ENCODE measurements around the gene NUP93.
A peak's percentile ranks its signal among the peaks of the same experiment; 100 is the strongest.

NUP93 gene

DNA sequence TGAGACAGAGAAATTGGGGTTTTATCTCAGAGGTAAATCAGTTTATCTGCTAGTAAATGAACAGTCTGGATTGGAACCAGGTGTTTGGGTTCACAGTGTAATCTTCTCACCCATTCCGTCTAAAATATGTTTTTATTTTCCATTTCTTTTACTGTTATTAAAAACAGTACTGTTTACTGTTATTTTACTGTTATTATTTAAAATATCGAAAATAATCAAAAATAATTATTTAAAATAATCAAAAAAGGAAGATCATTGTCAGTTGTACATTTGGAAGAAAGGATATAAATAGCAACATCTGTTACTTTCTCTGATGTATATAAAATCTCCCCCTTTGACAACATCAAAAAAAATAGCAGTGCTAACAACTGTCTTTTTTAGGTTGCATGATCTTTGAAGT, 11.5 kb downstream of the NUP93 start:
- no peak overlapping the region for H3K4me3 ChIP-seq (ENCODE audit: low read length in 2 of 2)
- no peaks in the 10 kb centered on the region for H3K9me3 ChIP-seq (ENCODE audit: control insufficient read depth in 2 of 2, low read length in 2 of 2)
- no peak overlapping the region for H3K27ac ChIP-seq (ENCODE audit: low read depth in 2 of 2, low read length in 2 of 2)
- H3K27me3 ChIP-seq (ENCODE audit: control insufficient read depth in 2 of 2, insufficient read depth in 2 of 2, low read length in 2 of 2) = no peaks in the 10 kb centered on the region
- H3K36me3 ChIP-seq (ENCODE audit: control insufficient read depth in 2 of 2, insufficient read depth in 2 of 2, low read length in 2 of 2) = no peaks in the 10 kb centered on the region
- no peaks in the 10 kb centered on the region for H3K4me1 ChIP-seq (ENCODE audit: control insufficient read depth in 2 of 2, insufficient read depth in 2 of 2, low read length in 2 of 2)
- H3K9ac ChIP-seq (ENCODE audit: low read depth in 1 of 2, low read length in 2 of 2) = no peak overlapping the region

DNA sequence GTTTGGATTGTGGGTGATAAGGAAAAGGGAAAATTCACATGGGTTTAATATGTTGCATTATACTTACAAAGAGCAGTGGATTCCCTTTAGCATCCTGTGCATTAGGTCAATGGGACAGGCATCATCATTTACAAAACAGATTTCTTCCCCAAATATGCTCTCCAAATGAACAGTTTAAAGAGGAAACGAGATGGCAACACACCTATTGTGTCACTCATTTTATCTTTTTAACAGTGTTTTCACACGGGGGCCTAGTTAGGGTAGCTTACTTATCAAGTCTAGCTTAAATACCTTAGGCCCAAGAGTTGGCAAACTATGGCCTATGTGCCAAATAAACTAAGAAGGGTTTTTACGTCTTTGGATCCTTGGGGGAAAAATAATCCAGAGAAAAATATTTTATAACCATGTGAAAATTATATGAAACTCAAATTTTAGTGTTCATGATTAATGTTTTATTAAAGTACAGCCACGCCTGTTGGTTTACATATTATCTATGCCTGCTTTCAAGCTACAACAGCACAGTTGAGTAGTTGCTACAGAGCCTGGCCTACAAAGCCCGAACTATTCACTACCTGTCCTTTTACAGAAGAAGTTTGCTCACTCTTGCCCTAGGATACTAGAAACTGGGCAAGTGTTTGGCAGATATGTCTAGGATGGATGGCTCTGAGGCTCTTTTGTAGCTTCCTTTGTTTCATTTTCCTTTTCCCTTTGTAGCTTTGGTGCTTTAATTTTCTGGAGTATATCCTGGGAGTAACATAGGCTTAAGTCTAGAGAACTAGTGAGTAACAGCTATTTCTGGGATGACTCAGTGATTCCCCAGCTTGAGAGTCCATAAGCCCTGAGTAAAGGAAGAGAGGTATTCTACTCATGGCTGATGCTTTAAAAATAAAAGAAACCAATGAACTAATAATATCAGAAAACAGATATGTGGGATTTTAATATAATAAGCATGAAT, 12.4 kb downstream of the NUP93 start:
- Histone ChIP-seq H3K27me3 (ENCODE audit: control insufficient read depth in 2 of 2, insufficient read depth in 2 of 2, low read length in 2 of 2) (no peaks in the 10 kb centered on the region), H3K36me3 (ENCODE audit: control insufficient read depth in 2 of 2, insufficient read depth in 2 of 2, low read length in 2 of 2) (no peaks in the 10 kb centered on the region), H3K9me3 (ENCODE audit: control insufficient read depth in 2 of 2, low read length in 2 of 2) (no peaks in the 10 kb centered on the region), H3K27ac (ENCODE audit: low read depth in 2 of 2, low read length in 2 of 2) (peak overlapping the region in 1 of 2 donors; percentile 38), H3K4me3 (ENCODE audit: low read length in 2 of 2) (peak overlapping the region in 1 of 2 donors; percentile 7), H3K4me1 (ENCODE audit: control insufficient read depth in 2 of 2, insufficient read depth in 2 of 2, low read length in 2 of 2) (no peaks in the 10 kb centered on the region), H3K9ac (ENCODE audit: low read depth in 1 of 2, low read length in 2 of 2) (no peak overlapping the region)

DNA sequence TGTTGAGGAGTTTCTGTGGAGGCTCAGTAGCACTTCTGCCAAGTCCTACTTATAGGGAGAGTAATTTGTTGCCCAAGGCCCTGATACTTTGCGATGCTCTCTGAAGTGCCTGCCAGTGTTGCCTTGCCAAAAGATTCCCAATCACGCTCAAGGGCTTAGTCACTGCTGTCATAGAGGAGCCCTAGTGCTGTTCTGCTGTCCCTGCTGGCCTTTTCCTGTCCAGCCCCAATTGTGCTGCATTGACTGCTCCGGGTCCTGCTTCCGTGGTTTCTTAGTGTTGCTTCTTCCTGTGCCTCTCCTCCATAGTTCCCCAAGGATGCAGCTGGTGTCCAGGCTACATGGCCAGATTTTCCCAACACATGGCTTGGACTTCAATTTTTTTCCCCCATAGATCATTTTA, 13.9 kb downstream of the NUP93 start:
- H3K4me1 ChIP-seq (ENCODE audit: control insufficient read depth in 2 of 2, insufficient read depth in 2 of 2, low read length in 2 of 2) = no peaks in the 10 kb centered on the region
- H3K9me3 ChIP-seq (ENCODE audit: control insufficient read depth in 2 of 2, low read length in 2 of 2) = no peaks in the 10 kb centered on the region
- no peaks in the 10 kb centered on the region for H3K27me3 ChIP-seq (ENCODE audit: control insufficient read depth in 2 of 2, insufficient read depth in 2 of 2, low read length in 2 of 2)
- H3K27ac ChIP-seq (ENCODE audit: low read depth in 2 of 2, low read length in 2 of 2) = no peak overlapping the region
- H3K4me3 ChIP-seq (ENCODE audit: low read length in 2 of 2) = no peak overlapping the region
- no peak overlapping the region for H3K9ac ChIP-seq (ENCODE audit: low read depth in 1 of 2, low read length in 2 of 2)
- peaks cover 0 to 3% of the 10 kb centered on the region in 2 donors for H3K36me3 ChIP-seq (ENCODE audit: control insufficient read depth in 2 of 2, insufficient read depth in 2 of 2, low read length in 2 of 2)

DNA sequence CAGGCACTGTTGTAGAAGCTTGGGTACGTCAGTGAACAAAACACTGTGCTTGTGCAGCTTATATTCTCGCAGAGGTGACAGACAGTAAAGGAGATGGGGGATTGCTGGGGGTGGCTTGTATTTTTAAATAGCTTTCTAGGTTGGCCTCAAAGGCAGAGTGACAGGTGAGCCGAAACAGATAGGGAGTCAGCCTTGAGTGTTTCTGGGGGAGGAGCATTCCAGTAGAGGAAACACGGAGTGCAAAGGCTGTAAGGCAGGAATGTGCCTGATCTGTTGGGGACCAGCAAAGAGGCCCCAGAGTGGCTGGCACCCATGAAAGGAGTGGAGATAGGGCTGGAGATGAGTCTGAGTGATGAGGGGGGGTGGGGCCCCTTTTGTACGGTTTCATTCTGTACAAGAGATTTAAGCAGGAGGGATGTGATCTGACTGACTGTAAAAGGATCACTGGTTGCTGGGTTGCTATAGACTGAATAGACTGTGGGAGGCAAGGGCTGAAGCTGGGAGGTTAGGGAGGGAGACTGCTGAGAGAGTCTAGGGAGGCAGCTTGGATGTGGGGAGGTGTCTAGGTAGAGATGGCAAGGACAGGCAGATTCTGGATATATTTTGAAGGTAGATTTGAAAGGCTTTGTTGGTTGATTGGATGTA, 15.2 kb downstream of the NUP93 start:
- Histone ChIP-seq H3K27me3 (ENCODE audit: control insufficient read depth in 2 of 2, insufficient read depth in 2 of 2, low read length in 2 of 2) (no peaks in the 10 kb centered on the region), H3K9ac (ENCODE audit: low read depth in 1 of 2, low read length in 2 of 2) (no peak overlapping the region), H3K27ac (ENCODE audit: low read depth in 2 of 2, low read length in 2 of 2) (no peak overlapping the region), H3K4me1 (ENCODE audit: control insufficient read depth in 2 of 2, insufficient read depth in 2 of 2, low read length in 2 of 2) (no peaks in the 10 kb centered on the region), H3K4me3 (ENCODE audit: low read length in 2 of 2) (no peak overlapping the region), H3K9me3 (ENCODE audit: control insufficient read depth in 2 of 2, low read length in 2 of 2) (no peaks in the 10 kb centered on the region), H3K36me3 (ENCODE audit: control insufficient read depth in 2 of 2, insufficient read depth in 2 of 2, low read length in 2 of 2) (peaks cover 0 to 5% of the 10 kb centered on the region in 2 donors)

DNA sequence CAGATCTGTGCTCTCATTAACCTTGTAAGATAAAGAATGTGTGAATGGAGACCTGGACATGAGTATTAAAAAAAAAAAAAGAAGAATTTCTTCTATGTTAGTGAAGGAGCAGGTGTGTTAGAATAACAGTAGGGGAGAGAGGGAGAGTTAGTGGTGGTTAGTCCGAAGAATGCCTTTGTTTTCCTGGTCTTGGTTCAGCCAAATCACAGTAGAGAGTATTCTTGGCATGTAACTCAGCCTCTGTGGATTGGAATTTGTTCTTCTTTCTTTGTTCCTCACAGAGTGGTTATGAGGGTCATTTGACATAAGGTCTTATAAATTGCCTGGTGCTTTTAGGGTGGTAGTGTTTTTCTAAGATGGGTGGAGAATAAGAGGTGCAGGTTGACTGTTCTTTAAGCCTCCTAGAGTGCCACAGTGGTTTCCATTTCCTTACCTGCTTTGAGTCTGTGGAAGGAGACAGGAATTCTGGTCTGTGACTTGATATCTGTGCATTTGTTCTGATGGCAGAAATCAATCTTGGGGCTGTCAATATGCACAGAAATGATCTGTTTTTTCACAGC, 17.6 kb downstream of the NUP93 start:
- H3K36me3 ChIP-seq (ENCODE audit: control insufficient read depth in 2 of 2, insufficient read depth in 2 of 2, low read length in 2 of 2) = peaks cover 0 to 5% of the 10 kb centered on the region in 2 donors
- no peaks in the 10 kb centered on the region for H3K9me3 ChIP-seq (ENCODE audit: control insufficient read depth in 2 of 2, low read length in 2 of 2)
- H3K4me1 ChIP-seq (ENCODE audit: control insufficient read depth in 2 of 2, insufficient read depth in 2 of 2, low read length in 2 of 2) = peaks cover 0 to 4% of the 10 kb centered on the region in 2 donors
- H3K9ac ChIP-seq (ENCODE audit: low read depth in 1 of 2, low read length in 2 of 2) = no peak overlapping the region
- no peak overlapping the region for H3K4me3 ChIP-seq (ENCODE audit: low read length in 2 of 2)
- H3K27me3 ChIP-seq (ENCODE audit: control insufficient read depth in 2 of 2, insufficient read depth in 2 of 2, low read length in 2 of 2) = no peaks in the 10 kb centered on the region
- H3K27ac ChIP-seq (ENCODE audit: low read depth in 2 of 2, low read length in 2 of 2) = peak overlapping the region in 1 of 2 donors; percentile 1

DNA sequence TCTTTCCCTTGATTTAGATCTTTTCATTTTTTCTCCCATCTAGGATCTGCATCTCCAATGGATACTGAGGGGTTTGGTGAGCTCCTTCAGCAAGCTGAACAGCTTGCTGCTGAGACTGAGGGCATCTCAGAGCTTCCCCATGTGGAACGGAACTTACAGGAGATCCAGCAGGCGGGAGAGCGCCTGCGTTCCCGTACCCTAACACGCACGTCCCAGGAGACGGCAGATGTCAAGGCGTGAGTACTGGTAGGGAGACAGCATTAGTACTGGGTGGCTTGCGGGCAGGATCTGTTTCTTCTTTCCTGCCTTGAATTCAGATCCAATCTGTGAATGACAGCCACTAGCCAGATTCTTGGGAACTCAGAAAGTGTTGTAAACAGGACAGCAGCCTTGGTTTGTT, 18.3 kb downstream of the NUP93 start:
- no peak overlapping the region for H3K9ac ChIP-seq (ENCODE audit: low read depth in 1 of 2, low read length in 2 of 2)
- no peaks in the 10 kb centered on the region for H3K9me3 ChIP-seq (ENCODE audit: control insufficient read depth in 2 of 2, low read length in 2 of 2)
- no peak overlapping the region for H3K27ac ChIP-seq (ENCODE audit: low read depth in 2 of 2, low read length in 2 of 2)
- no peaks in the 10 kb centered on the region for H3K27me3 ChIP-seq (ENCODE audit: control insufficient read depth in 2 of 2, insufficient read depth in 2 of 2, low read length in 2 of 2)
- H3K4me3 ChIP-seq (ENCODE audit: low read length in 2 of 2) = no peak overlapping the region
- peaks cover 0 to 5% of the 10 kb centered on the region in 2 donors for H3K36me3 ChIP-seq (ENCODE audit: control insufficient read depth in 2 of 2, insufficient read depth in 2 of 2, low read length in 2 of 2)
- peaks cover 0 to 4% of the 10 kb centered on the region in 2 donors for H3K4me1 ChIP-seq (ENCODE audit: control insufficient read depth in 2 of 2, insufficient read depth in 2 of 2, low read length in 2 of 2)

DNA sequence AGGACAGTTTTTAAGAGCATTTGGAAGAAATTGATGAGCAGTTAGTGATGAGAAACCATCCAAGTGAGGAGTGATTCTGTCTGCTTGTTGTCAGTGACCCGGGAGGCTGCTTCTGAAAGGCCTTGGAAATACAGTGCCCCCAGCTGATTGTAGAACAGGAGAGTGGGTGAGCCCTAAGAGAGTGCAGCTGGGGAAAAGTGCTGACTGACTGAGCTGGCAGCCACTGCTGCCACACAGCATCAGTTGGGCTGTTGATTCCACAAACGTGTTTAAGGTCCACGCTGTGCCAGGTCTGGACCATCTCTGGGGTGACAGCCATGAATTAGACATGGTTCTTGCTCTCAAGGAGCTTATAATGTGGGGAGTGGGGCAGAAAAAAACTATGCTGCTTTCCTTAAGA, 18.9 kb downstream of the NUP93 start:
- Histone ChIP-seq H3K36me3 (ENCODE audit: control insufficient read depth in 2 of 2, insufficient read depth in 2 of 2, low read length in 2 of 2) (peaks cover 0 to 5% of the 10 kb centered on the region in 2 donors), H3K4me1 (ENCODE audit: control insufficient read depth in 2 of 2, insufficient read depth in 2 of 2, low read length in 2 of 2) (peaks cover 0 to 4% of the 10 kb centered on the region in 2 donors), H3K9ac (ENCODE audit: low read depth in 1 of 2, low read length in 2 of 2) (no peak overlapping the region), H3K27ac (ENCODE audit: low read depth in 2 of 2, low read length in 2 of 2) (no peak overlapping the region), H3K4me3 (ENCODE audit: low read length in 2 of 2) (no peak overlapping the region), H3K9me3 (ENCODE audit: control insufficient read depth in 2 of 2, low read length in 2 of 2) (no peaks in the 10 kb centered on the region), H3K27me3 (ENCODE audit: control insufficient read depth in 2 of 2, insufficient read depth in 2 of 2, low read length in 2 of 2) (no peaks in the 10 kb centered on the region)

DNA sequence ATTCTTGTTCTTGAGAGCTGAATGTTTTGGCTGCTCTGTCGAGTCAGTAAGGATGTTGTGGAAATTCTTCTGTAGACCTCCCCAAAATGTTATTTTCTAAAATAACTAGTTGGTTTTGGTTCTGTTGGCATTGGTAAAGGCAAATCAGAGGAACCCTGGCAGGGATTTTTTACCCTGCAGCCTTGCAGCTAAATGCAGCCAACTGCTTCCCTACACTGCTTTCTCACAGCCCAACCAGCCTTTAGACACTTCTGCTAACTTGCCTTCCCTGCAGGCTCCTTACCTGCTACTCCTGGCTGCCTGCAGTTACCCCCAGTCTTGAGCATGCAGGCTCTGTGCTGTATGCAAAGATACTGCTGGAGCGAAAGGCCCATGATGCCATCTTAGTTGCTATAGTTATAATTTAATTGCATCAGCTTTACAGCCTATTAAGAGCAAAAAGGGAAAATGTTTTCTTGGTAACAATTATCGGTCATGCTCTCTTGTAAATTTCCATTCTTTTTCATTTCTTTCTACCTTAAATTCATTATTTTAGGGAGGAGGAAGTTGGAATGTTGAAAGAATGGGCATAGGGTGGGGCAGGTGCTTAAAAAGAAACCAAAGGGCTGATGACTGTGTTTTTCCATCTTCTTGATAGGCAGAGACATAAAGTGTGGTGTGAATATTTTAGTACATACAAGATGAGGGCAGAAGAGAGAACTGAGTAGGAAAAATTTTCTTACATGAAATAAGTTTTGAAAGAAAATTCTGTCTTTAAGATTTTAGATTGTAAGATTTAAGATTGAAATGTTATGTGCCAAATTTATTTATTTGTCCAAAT, 20.0 kb downstream of the NUP93 start:
- no peak overlapping the region for H3K4me3 ChIP-seq (ENCODE audit: low read length in 2 of 2)
- peaks cover 0 to 5% of the 10 kb centered on the region in 2 donors for H3K36me3 ChIP-seq (ENCODE audit: control insufficient read depth in 2 of 2, insufficient read depth in 2 of 2, low read length in 2 of 2)
- H3K27ac ChIP-seq (ENCODE audit: low read depth in 2 of 2, low read length in 2 of 2) = no peak overlapping the region
- no peaks in the 10 kb centered on the region for H3K27me3 ChIP-seq (ENCODE audit: control insufficient read depth in 2 of 2, insufficient read depth in 2 of 2, low read length in 2 of 2)
- H3K9me3 ChIP-seq (ENCODE audit: control insufficient read depth in 2 of 2, low read length in 2 of 2) = no peaks in the 10 kb centered on the region
- no peak overlapping the region for H3K9ac ChIP-seq (ENCODE audit: low read depth in 1 of 2, low read length in 2 of 2)
- peaks cover 0 to 4% of the 10 kb centered on the region in 2 donors for H3K4me1 ChIP-seq (ENCODE audit: control insufficient read depth in 2 of 2, insufficient read depth in 2 of 2, low read length in 2 of 2)

DNA sequence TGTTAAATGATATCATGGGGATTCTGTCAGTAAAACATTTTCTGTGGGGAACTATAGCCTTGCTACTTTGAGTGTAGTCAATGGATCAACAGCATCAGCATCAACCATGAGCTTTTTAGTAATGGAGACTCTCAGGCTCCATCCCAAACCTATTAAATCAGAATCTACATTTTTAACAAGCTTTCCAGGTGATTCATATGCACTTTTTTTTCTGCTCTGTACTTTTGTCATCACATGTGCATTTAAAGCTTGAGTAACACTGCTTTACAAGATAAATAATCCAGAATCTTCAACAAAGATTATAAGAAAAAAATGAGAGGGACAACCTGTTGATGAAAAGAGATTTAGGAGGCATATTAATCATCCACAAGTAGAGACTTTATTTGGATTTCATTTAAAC, 23.5 kb downstream of the NUP93 start:
- Histone ChIP-seq H3K27ac (ENCODE audit: low read depth in 2 of 2, low read length in 2 of 2) (no peak overlapping the region), H3K9ac (ENCODE audit: low read depth in 1 of 2, low read length in 2 of 2) (no peak overlapping the region), H3K9me3 (ENCODE audit: control insufficient read depth in 2 of 2, low read length in 2 of 2) (no peaks in the 10 kb centered on the region), H3K27me3 (ENCODE audit: control insufficient read depth in 2 of 2, insufficient read depth in 2 of 2, low read length in 2 of 2) (no peaks in the 10 kb centered on the region), H3K4me3 (ENCODE audit: low read length in 2 of 2) (no peak overlapping the region), H3K36me3 (ENCODE audit: control insufficient read depth in 2 of 2, insufficient read depth in 2 of 2, low read length in 2 of 2) (peaks cover 0 to 3% of the 10 kb centered on the region in 2 donors), H3K4me1 (ENCODE audit: control insufficient read depth in 2 of 2, insufficient read depth in 2 of 2, low read length in 2 of 2) (peaks cover 0 to 4% of the 10 kb centered on the region in 2 donors)

Measured in mucosa of rectum (tissue), 2 donors.